Mucosa of gallbladder (tissue), 1 donor: ENCODE results near the gene COLQ. TPM values are rescaled to one million over a fixed set of nuclear protein-coding genes. Genes with fewer than 3 reads are reported as not detected.
"Not testable (repeated sequence)": the region's sequence is repeated elsewhere in the genome, so short reads cannot be mapped to it uniquely, and the experiment has no call there.

Source experiments
- DNase-seq: peaks from one replicate; pipeline ENCODE4 v3.0.0-alpha.2; 2020; ENCODE audit warnings: low spot score
- total RNA-seq: library from RNA; stranded (reverse); gene quantifications from one replicate; pipeline ENCODE4 v1.2.1, GENCODE V29; 2021
- donor health status: DM: no; HTN: no; CAD: no.

The COLQ gene
- total RNA-seq, 1 donor from 2014 or later: 2.9 TPM

GRCh38 chr3:15427182-15427880 is 94.2 kb downstream of the COLQ start, which contains the start of the genes EAF1 and METTL6:
Gene EAF1, plus strand, starts transcription at chr3:15427598. Its CDS starts 182 bp downstream, at chr3:15427780.
Gene METTL6, minus strand, starts transcription at chr3:15427544. Its CDS starts 1,033 bp downstream, at chr3:15426511.
- peak; percentile 82 for DNase-seq

- no peak for DNase-seq
These were observed 94.9 kb downstream of the COLQ start for GRCh38 chr3:15426579-15427118.

GRCh38 chr3:15420871-15421270 is 100.6 kb downstream of the COLQ start:
- no peak for DNase-seq

GRCh38 chr3:15410966-15411365 is 110.5 kb downstream of the COLQ start:
- DNase-seq: not testable (repeated sequence)

- no peak for DNase-seq
These were observed 111.7 kb downstream of the COLQ start for GRCh38 chr3:15409774-15410173.

GRCh38 chr3:15409239-15409638 is 112.3 kb downstream of the COLQ start:
- no peak for DNase-seq

GRCh38 chr3:15405448-15406050 is 116.0 kb downstream of the COLQ start:
- no peak for DNase-seq

GRCh38 chr3:15404767-15405166 is 116.7 kb downstream of the COLQ start:
- no peak for DNase-seq

- DNase-seq: no peak
These were observed 117.5 kb downstream of the COLQ start for GRCh38 chr3:15403965-15404364.

- DNase-seq: no peak
These were observed 118.0 kb downstream of the COLQ start for GRCh38 chr3:15403495-15403894.

GRCh38 chr3:15401936-15402335 is 119.6 kb downstream of the COLQ start:
- no peak for DNase-seq

Other genes starting within 250 kb of the COLQ start
- 60.4 TPM for gene SH3BP5, start 189.1 kb downstream of the COLQ start, total RNA-seq
- 13.1 TPM for gene METTL6, start 94.2 kb downstream of the COLQ start, total RNA-seq
- gene EAF1, start 94.1 kb downstream of the COLQ start, total RNA-seq: 21.8 TPM
- 22.5 TPM for gene HACL1, start 79.9 kb upstream of the COLQ start, total RNA-seq
- 45.9 TPM for gene BTD, start 80.0 kb upstream of the COLQ start, total RNA-seq